Gastrocnemius medialis (tissue), 4 donors: Measurements from ENCODE around the gene PHACTR3. TPM values are rescaled to one million over a fixed set of nuclear protein-coding genes. Genes with fewer than 3 reads are reported as not detected.

Experiments
- ATAC-seq, 2 donors: fragments of 150-250 bp; one replicate each; pipeline ENCODE4 v1.9.1; 2016
- DNase-seq, 2 donors: peaks; one replicate each; pipeline ENCODE4 v3.0.0-alpha.2; 2019
- H3K27ac ChIP-seq, 4 donors: fragments of 200-600 bp; sonication (generic); 1 replicate in 1 of 4; 2 replicates in 3 of 4; pipeline ENCODE4 v1.5.1; 2016 to 2018; ENCODE audit warnings: mild to moderate bottlenecking in 2 of 4, moderate library complexity in 1 of 4
- H3K27me3 ChIP-seq, 3 donors: fragments of 200-600 bp; sonication (generic) in 2 of 3; 1 replicate in 1 of 3; 2 replicates in 2 of 3; pipeline versions ENCODE4 v1.5.1 to v1.6.0; 2016 to 2019; ENCODE audit warnings: mild to moderate bottlenecking in 1 of 3, moderate library complexity in 1 of 3
- H3K36me3 ChIP-seq, 2 donors: fragments of 200-600 bp; sonication (generic) in 1 of 2; one replicate each; pipeline ENCODE4 v1.5.1; 2017 to 2018
- H3K4me1 ChIP-seq, 2 donors: fragments of 200-600 bp; sonication (generic) in 1 of 2; one replicate each; pipeline ENCODE4 v1.5.1; 2016 to 2017; ENCODE audit warnings: mild to moderate bottlenecking in 2 of 2
- H3K4me3 ChIP-seq, 4 donors: fragments of 200-600 bp; sonication (generic) in 3 of 4; 1 replicate in 1 of 4; 2 replicates in 3 of 4; pipeline ENCODE4 v1.5.1; 2016 to 2019; ENCODE audit warnings: mild to moderate bottlenecking in 2 of 4
- H3K9me3 ChIP-seq, 3 donors: fragments of 200-600 bp; sonication (generic) in 2 of 3; 1 replicate in 1 of 3; 2 replicates in 2 of 3; pipeline ENCODE4 v1.5.1; 2016 to 2019
- CTCF ChIP-seq, 5 experiments: fragments of 450-650 bp in 3 of 5; fragments of 200-600 bp in 2 of 5; sonication (generic) in 2 of 5; IDR thresholded peaks in 4 of 5; conservative IDR thresholded peaks in 1 of 5; 1 replicate in 4 of 5; 2 replicates in 1 of 5; pipeline ENCODE4 v1.5.1; 2016 to 2019; ENCODE audit warnings: antibody characterized with exemption in 5 of 5, mild to moderate bottlenecking in 3 of 5, moderate library complexity in 3 of 5
- POLR2A ChIP-seq, 2 donors: fragments of 450-650 bp; IDR thresholded peaks; one replicate each; pipeline ENCODE4 v1.6.1; 2017; ENCODE audit warnings: antibody characterized with exemption in 2 of 2, mild to moderate bottlenecking in 2 of 2, moderate library complexity in 2 of 2
- in situ Hi-C, 4 donors: fragments of 200-750 bp; cut with MboI; loops; one replicate each; pipeline versions ENCODE4 v1.15.0 to v1.8.0; 2017; ENCODE audit warnings: low sequenced_read_pairs in 4 of 4
- intact Hi-C: fragments of 100-400 bp; cut with DNase I; formaldehyde crosslinking; loops from one replicate; pipeline ENCODE4 v1.15.1; 2023; ENCODE audit warnings: low total_unique reads
- total RNA-seq, 4 donors: library from RNA; depleted of rRNA; stranded (reverse); fragments of >200 nt; gene quantifications; one replicate each; pipeline versions ENCODE4 v1.1.0 to v1.2.3, GENCODE V29; 2016

PHACTR3 gene
- total RNA-seq, 4 donors from 2014 or later, result 0.24 to 1.1 (median 0.59) TPM; not detected in 1

DNA sequence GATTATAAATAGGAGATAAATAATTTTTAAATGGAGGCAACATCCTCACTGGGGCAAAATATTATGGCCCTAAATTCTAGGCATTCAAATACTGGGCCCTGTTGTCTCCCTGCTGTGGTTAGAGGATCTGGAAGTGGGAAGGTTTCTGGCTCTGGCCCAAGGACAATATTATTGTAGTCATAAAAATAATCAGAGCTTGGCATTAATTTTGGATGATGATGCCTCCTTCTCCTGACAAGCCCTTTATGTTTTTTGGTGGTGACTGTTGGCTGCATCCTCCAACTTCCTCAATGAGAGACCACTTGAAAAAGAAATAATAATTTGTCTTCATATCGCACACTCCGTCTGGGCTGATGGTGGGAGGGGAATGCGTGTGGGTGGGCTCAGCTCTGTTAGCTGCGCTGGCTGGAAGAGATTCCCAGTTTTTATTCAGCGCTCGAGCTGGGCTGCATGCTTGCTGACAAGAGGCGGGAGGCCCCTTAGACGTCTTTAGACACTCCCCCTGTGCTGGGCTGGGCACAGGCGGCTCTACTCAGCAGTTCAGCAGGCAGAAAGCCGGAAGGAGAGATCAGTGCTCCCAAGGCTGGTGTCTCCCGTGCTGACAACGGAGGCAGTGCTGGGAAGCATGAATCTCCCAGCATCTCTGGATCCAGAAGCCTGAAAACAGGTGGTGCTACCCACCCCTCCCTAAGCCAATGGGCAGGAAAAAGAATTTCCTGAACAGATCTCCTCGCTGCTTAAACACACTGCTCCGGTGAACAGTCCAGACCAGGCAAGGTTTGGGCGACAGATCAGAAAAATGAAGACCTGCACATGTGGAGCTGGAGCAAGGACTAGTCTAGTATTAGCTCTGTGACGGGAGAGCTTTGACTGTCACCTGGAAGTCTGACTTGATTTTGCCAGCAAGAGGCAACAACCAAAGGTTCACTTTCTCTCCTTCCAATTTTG lies 231.4 kb downstream of the PHACTR3 start:
- ATAC-seq, result peak in 1 of 2 donors; percentile 33
- Histone ChIP-seq H3K4me1 (peaks cover 4 to 21% of the 10 kb centered on the region in 2 donors), H3K27me3 (peaks cover 0 to 8% (median 0%) of the 10 kb centered on the region in 3 donors), H3K27ac (no peak overlapping the region), H3K9me3 (no peaks in the 10 kb centered on the region), H3K4me3 (peak overlapping the region in 3 of 4 donors; percentile 14 to 17 (median 16)), H3K36me3 (no peaks in the 10 kb centered on the region)
- in situ Hi-C loops (no loop called here), intact Hi-C loops (no loop called here)
- no peak for TF ChIP-seq POLR2A (IDR thresholded peaks at IDR 0.05)
- no peak for TF ChIP-seq CTCF (IDR thresholded peaks at IDR 0.05 in 4 of 5, conservative IDR thresholded peaks at IDR 0.05 in 1 of 5)
- DNase-seq, result no peak

GRCh38 chr20:59836767-59837166 lies 232.4 kb downstream of the PHACTR3 start:
- no peak for TF ChIP-seq CTCF (IDR thresholded peaks at IDR 0.05 in 4 of 5, conservative IDR thresholded peaks at IDR 0.05 in 1 of 5)
- no peak for TF ChIP-seq POLR2A (IDR thresholded peaks at IDR 0.05)
- ATAC-seq, result no peak
- peaks cover 4 to 21% of the 10 kb centered on the region in 2 donors for H3K4me1 ChIP-seq
- DNase-seq, result no peak
- no peaks in the 10 kb centered on the region for H3K36me3 ChIP-seq
- H3K4me3 ChIP-seq, result peak overlapping the region in 1 of 4 donors; percentile 17
- in situ Hi-C loops (no loop called here), intact Hi-C loops (no loop called here)
- H3K27ac ChIP-seq, result no peak overlapping the region
- H3K9me3 ChIP-seq, result no peaks in the 10 kb centered on the region
- peaks cover 0 to 8% (median 0%) of the 10 kb centered on the region in 3 donors for H3K27me3 ChIP-seq

GRCh38 chr20:59837623-59838394 lies 233.5 kb downstream of the PHACTR3 start:
- intact Hi-C loops, result no loop called here
- H3K27me3 ChIP-seq, result peaks cover 0 to 8% (median 0%) of the 10 kb centered on the region in 3 donors
- no peak for TF ChIP-seq CTCF (IDR thresholded peaks at IDR 0.05 in 4 of 5, conservative IDR thresholded peaks at IDR 0.05 in 1 of 5)
- TF ChIP-seq POLR2A (IDR thresholded peaks at IDR 0.05), result no peak
- H3K27ac ChIP-seq, result no peak overlapping the region
- in situ Hi-C loops, result no loop called here
- DNase-seq (no peak), ATAC-seq (no peak)
- no peaks in the 10 kb centered on the region for H3K36me3 ChIP-seq
- H3K4me3 ChIP-seq, result no peak overlapping the region
- H3K4me1 ChIP-seq, result peaks cover 4 to 21% of the 10 kb centered on the region in 2 donors
- H3K9me3 ChIP-seq, result no peaks in the 10 kb centered on the region

DNA sequence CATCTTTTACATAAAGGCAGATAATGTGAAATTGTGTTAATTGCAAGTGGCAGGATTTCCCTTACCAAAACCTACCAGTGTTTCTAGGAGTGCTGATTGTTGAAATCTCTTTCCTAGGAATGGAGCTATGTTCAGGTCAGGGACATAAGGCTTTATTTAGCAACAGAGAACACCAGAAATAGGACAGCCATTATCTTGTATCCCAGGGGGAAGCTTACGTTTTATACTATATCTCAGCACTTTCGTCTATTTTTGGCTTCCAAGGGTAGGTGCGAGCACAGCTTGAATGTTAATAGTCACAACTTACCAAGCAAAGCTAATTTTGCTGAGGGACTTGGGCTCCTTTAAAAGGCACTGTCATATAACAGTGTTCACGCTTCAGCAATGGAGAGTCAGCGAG lies 235.1 kb downstream of the PHACTR3 start:
- Histone ChIP-seq H3K4me1 (peaks cover 4 to 21% of the 10 kb centered on the region in 2 donors), H3K27me3 (peaks cover 0 to 5% (median 0%) of the 10 kb centered on the region in 3 donors), H3K27ac (no peak overlapping the region), H3K9me3 (no peaks in the 10 kb centered on the region), H3K36me3 (no peaks in the 10 kb centered on the region), H3K4me3 (no peak overlapping the region)
- in situ Hi-C loops (no loop called here), intact Hi-C loops (no loop called here)
- ATAC-seq, result no peak
- TF ChIP-seq POLR2A (IDR thresholded peaks at IDR 0.05) (no peak), CTCF (IDR thresholded peaks at IDR 0.05 in 4 of 5, conservative IDR thresholded peaks at IDR 0.05 in 1 of 5) (no peak)
- no peak for DNase-seq
